ENCODE data around the gene NCKAP5. TPM values are rescaled to one million over a fixed set of nuclear protein-coding genes. Genes with fewer than 3 reads are reported as not detected.

The NCKAP5 gene
- total and polyA plus RNA-seq, 8 donors: 0.23 to 1.5 (median 0.44) TPM

- H3K4me1 ChIP-seq: no peaks in the 10 kb centered on the region
- H3K27me3 ChIP-seq: no peaks in the 10 kb centered on the region
- H3K4me3 ChIP-seq: no peak overlapping the region
- no peak overlapping the region for H3K27ac ChIP-seq
- no peak for FAIRE-seq
- no peak for ATAC-seq
- H3K9me3 ChIP-seq: no peaks in the 10 kb centered on the region
- intact Hi-C loops (cut with DNase I): no loop called here
- DNase-seq: no peak
- no peak for TF ChIP-seq CTCF (IDR thresholded peaks at IDR 0.05)
- no peaks in the 10 kb centered on the region for H3K36me3 ChIP-seq
Measured at GRCh38 chr2:132798341-132798740, 769.9 kb downstream of the NCKAP5 start.

GRCh38 chr2:132797556-132797955 lies 770.7 kb downstream of the NCKAP5 start:
- no peak for ATAC-seq
- intact Hi-C loops (cut with DNase I): no loop called here
- no peaks in the 10 kb centered on the region for H3K9me3 ChIP-seq
- H3K27me3 ChIP-seq: no peaks in the 10 kb centered on the region
- H3K36me3 ChIP-seq: no peaks in the 10 kb centered on the region
- H3K27ac ChIP-seq: no peak overlapping the region
- no peak for FAIRE-seq
- no peaks in the 10 kb centered on the region for H3K4me1 ChIP-seq
- no peak for DNase-seq
- 89 to 96% methylated on average over 3 of the region's 3 CpGs for WGBS, 2 donors
- no peak overlapping the region for H3K4me3 ChIP-seq
- TF ChIP-seq CTCF (IDR thresholded peaks at IDR 0.05): no peak

GRCh38 chr2:132797071-132797470 lies 771.2 kb downstream of the NCKAP5 start:
- no peaks in the 10 kb centered on the region for H3K4me1 ChIP-seq
- ATAC-seq (no peak), FAIRE-seq (no peak), DNase-seq (no peak)
- intact Hi-C loops (cut with DNase I): no loop called here
- no peak overlapping the region for H3K4me3 ChIP-seq
- H3K9me3 ChIP-seq: no peaks in the 10 kb centered on the region
- TF ChIP-seq CTCF (IDR thresholded peaks at IDR 0.05): no peak
- 51 to 66% methylated on average over 3 of the region's 3 CpGs for WGBS, 2 donors
- no peaks in the 10 kb centered on the region for H3K27me3 ChIP-seq
- H3K27ac ChIP-seq: no peak overlapping the region
- H3K36me3 ChIP-seq: no peaks in the 10 kb centered on the region

GRCh38 chr2:132795220-132795619 lies 773.0 kb downstream of the NCKAP5 start:
- intact Hi-C loops (cut with DNase I): no loop called here
- DNase-seq (no peak), ATAC-seq (no peak), FAIRE-seq (no peak)
- H3K9me3 ChIP-seq: no peaks in the 10 kb centered on the region
- H3K27me3 ChIP-seq: no peaks in the 10 kb centered on the region
- H3K4me1 ChIP-seq: no peaks in the 10 kb centered on the region
- no peak overlapping the region for H3K27ac ChIP-seq
- H3K36me3 ChIP-seq: no peaks in the 10 kb centered on the region
- TF ChIP-seq CTCF (IDR thresholded peaks at IDR 0.05): no peak
- no peak overlapping the region for H3K4me3 ChIP-seq
- 55 to 70% methylated on average over 2 of the region's 2 CpGs for WGBS, 2 donors

GRCh38 chr2:132793532-132793931 lies 774.7 kb downstream of the NCKAP5 start:
- WGBS, 2 donors: 90 to 93% methylated on average over 8 of the region's 8 CpGs
- DNase-seq (no peak), FAIRE-seq (no peak), ATAC-seq (no peak)
- intact Hi-C loops (cut with DNase I): no loop called here
- Histone ChIP-seq H3K4me3 (no peak overlapping the region), H3K27me3 (no peaks in the 10 kb centered on the region), H3K36me3 (no peaks in the 10 kb centered on the region), H3K9me3 (no peaks in the 10 kb centered on the region), H3K4me1 (no peaks in the 10 kb centered on the region), H3K27ac (no peak overlapping the region)
- TF ChIP-seq CTCF (IDR thresholded peaks at IDR 0.05): no peak

All from pancreas (tissue), 10 donors.